Spleen (tissue), 7 donors: ENCODE results near the gene SNX24.

Experiments
- CTCF ChIP-seq, 11 experiments: fragments of 200-600 bp in 7 of 11; fragments of 450-650 bp in 4 of 11; sonication (generic) in 4 of 11; IDR thresholded peaks in 8 of 11; conservative IDR thresholded peaks in 3 of 11; 1 replicate in 7 of 11; 2 replicates in 4 of 11; pipeline versions ENCODE4 v1.4.0 to v1.8.0; 2016 to 2021; ENCODE audit warnings: antibody characterized with exemption in 11 of 11, inconsistent platforms in 4 of 11, mild to moderate bottlenecking in 1 of 11
- POLR2AphosphoS5 ChIP-seq, 3 donors: sonication (generic); formaldehyde crosslinking; IDR thresholded peaks; one replicate each; pipeline ENCODE4 v1.5.1; 2017; ENCODE audit warnings: antibody characterized with exemption in 3 of 3
- donor health status: DM: no; HTN: no; CAD: no; lungs with moderate emphysema.
- donor health status: DM: no; HTN: no; CAD: no.
- donor health status: DM: no; HTN: no; CAD: no.

GRCh38 chr5:122849771-122850170 lies 4.4 kb downstream of the SNX24 start:
- TF ChIP-seq CTCF (IDR thresholded peaks at IDR 0.05 in 8 of 11, conservative IDR thresholded peaks at IDR 0.05 in 3 of 11) (no peak), POLR2AphosphoS5 (IDR thresholded peaks at IDR 0.05) (no peak)
